Hepatocyte (in vitro differentiated cells): ENCODE data around the gene LSG1. TPM values are rescaled to one million over a fixed set of nuclear protein-coding genes. Genes with fewer than 3 reads are reported as not detected.

Source experiments
- DNase-seq: peaks from one replicate; pipeline ENCODE4 v3.0.0-alpha.2; 2016; ENCODE audit warnings: low spot score
- H2AFZ ChIP-seq: fragments of 200-600 bp; sonication (generic); 2 replicates; pipeline ENCODE4 v1.6.0; 2016; ENCODE audit warnings: antibody characterized with exemption, mild to moderate bottlenecking
- H3K27ac ChIP-seq: fragments of 200-600 bp; sonication (generic); 2 replicates; pipeline ENCODE4 v1.5.1; 2016; ENCODE audit warnings: mild to moderate bottlenecking
- H3K27me3 ChIP-seq: fragments of 200-600 bp; sonication (generic); 2 replicates; pipeline ENCODE4 v1.6.1; 2016
- H3K36me3 ChIP-seq: fragments of 200-600 bp; sonication (generic); replicated peaks from 2 replicates; pipeline ENCODE4 v1.5.1; 2016; ENCODE audit warnings: low read depth; ENCODE audit not compliant: insufficient read depth
- H3K4me1 ChIP-seq: fragments of 200-600 bp; sonication (generic); 2 replicates; pipeline ENCODE4 v1.5.1; 2016; ENCODE audit warnings: mild to moderate bottlenecking, moderate library complexity; ENCODE audit not compliant: insufficient read depth
- H3K4me2 ChIP-seq: fragments of 200-600 bp; sonication (generic); 2 replicates; pipeline ENCODE4 v1.6.0; 2016
- H3K4me3 ChIP-seq: fragments of 200-600 bp; sonication (generic); 2 replicates; pipeline ENCODE4 v1.5.1; 2016; ENCODE audit warnings: mild to moderate bottlenecking
- H3K79me2 ChIP-seq: fragments of 200-600 bp; sonication (generic); 2 replicates; pipeline ENCODE4 v1.6.0; 2017; ENCODE audit warnings: mild to moderate bottlenecking
- H3K9me2 ChIP-seq: fragments of 200-600 bp; sonication (generic); replicated peaks from 2 replicates; pipeline ENCODE4 v1.6.0; 2017; ENCODE audit warnings: mild to moderate bottlenecking; ENCODE audit not compliant: insufficient read depth
- H3K9me3 ChIP-seq: fragments of 200-600 bp; sonication (generic); 2 replicates; pipeline ENCODE4 v1.5.1; 2016; ENCODE audit warnings: low read depth, mild to moderate bottlenecking
- H4K20me1 ChIP-seq: fragments of 200-600 bp; sonication (generic); 2 replicates; pipeline ENCODE4 v1.6.0; 2016; ENCODE audit warnings: mild to moderate bottlenecking; ENCODE audit not compliant: insufficient read depth, poor library complexity, severe bottlenecking
- EZH2 ChIP-seq: fragments of 200-600 bp; sonication (generic); IDR thresholded peaks from 2 replicates; pipeline ENCODE4 v1.6.1; 2016; ENCODE audit warnings: antibody characterized with exemption, mild to moderate bottlenecking, borderline replicate concordance
- EZH2phosphoT487 ChIP-seq: fragments of 200-600 bp; sonication (generic); IDR thresholded peaks from one replicate; pipeline ENCODE4 v1.6.1; 2018; ENCODE audit warnings: antibody characterized with exemption, mild to moderate bottlenecking, low read depth, moderate library complexity; ENCODE audit not compliant: unreplicated experiment, severe bottlenecking
- WGBS: methylation state at CpG from one replicate; pipeline ENCODE4 v1.1.6; 2016; ENCODE audit warnings: low lambda C conversion rate; ENCODE audit errors: missing lambda C conversion rate; 5-methylcytosine and 5-hydroxymethylcytosine counted together
- polyA plus RNA-seq: library from polyadenylated mRNA; unstranded; fragments of >200 nt; fragmentation: Nextera tagmentation; extraction: Ambion mirVana; gene quantifications from 2 replicates; pipeline ENCODE4 v1.2.1, GENCODE V29; 2016
- total RNA-seq: library from RNA; depleted of rRNA; stranded (reverse); fragments of >200 nt; gene quantifications from 2 replicates; pipeline ENCODE4 v1.2.3, GENCODE V29; 2014
- TF ChIP-seq, protein P1 (sequence below): fragments of 200-600 bp; sonication (generic); IDR thresholded peaks from 2 replicates; pipeline ENCODE4 v1.5.1; 2016; ENCODE audit warnings: antibody characterized with exemption, mild to moderate bottlenecking; ENCODE audit not compliant: poor library complexity

Gene LSG1
- total and polyA plus RNA-seq, 2 experiments from 2014 or later: 27.0 to 29.5 TPM

DNA sequence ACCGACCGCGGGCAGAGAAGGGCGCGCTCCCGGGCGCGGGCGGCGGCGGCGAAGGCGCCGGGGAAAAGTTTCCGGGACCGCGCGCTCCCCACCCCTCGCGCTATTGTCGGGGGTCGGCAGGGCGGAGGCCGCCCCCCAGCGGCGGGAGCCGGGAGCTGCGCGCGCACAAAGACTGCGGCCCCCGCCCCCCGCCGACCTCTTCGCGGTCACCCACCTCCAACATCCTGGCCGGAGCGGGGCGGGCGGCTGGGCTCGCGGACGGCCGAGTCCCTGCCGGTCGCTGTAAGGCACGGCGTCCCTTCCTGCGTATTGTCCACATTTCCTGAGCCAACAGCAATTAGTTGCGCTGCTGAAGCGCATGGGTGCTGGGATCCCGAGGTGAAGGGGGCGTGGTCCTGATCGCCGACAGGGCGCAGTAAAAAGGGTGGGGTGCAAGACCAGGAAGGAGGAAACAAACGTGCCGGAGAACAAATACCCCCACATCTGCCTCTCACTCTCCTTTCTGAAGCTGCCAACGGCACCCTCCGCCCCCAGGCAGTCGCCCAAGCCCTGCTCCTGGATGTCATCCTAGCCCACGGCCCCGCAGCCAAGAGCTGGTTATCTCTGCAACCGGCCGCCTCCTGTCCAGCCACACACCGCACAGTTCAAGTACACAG lies 38.5 kb downstream of the LSG1 start, which contains the start of gene TMEM44:
TMEM44 (minus strand) TSS at position 71 of the 656 bp plus-strand sequence. CDS start 204 bp downstream, outside the sequence.
- Histone ChIP-seq H4K20me1 (no peaks in the 10 kb centered on the region), H3K4me3 (peak within 1 kb of the TSS; percentile 69), H3K4me1 (no peaks in the 10 kb centered on the region), H3K79me2 (peaks cover 3% of the 10 kb centered on the region), H3K27ac (peak within 1 kb of the TSS; percentile 83), H3K9me2 (no peaks in the 10 kb centered on the region), H3K9me3 (no peaks in the 10 kb centered on the region), H2AFZ (peak within 1 kb of the TSS; percentile 96), H3K36me3 (no peaks in the 10 kb centered on the region), H3K4me2 (peak within 1 kb of the TSS; percentile 78), H3K27me3 (no peaks in the 10 kb centered on the region)
- TF ChIP-seq, protein P1, sequence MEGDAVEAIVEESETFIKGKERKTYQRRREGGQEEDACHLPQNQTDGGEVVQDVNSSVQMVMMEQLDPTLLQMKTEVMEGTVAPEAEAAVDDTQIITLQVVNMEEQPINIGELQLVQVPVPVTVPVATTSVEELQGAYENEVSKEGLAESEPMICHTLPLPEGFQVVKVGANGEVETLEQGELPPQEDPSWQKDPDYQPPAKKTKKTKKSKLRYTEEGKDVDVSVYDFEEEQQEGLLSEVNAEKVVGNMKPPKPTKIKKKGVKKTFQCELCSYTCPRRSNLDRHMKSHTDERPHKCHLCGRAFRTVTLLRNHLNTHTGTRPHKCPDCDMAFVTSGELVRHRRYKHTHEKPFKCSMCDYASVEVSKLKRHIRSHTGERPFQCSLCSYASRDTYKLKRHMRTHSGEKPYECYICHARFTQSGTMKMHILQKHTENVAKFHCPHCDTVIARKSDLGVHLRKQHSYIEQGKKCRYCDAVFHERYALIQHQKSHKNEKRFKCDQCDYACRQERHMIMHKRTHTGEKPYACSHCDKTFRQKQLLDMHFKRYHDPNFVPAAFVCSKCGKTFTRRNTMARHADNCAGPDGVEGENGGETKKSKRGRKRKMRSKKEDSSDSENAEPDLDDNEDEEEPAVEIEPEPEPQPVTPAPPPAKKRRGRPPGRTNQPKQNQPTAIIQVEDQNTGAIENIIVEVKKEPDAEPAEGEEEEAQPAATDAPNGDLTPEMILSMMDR: peak; percentile 59
- TF ChIP-seq EZH2phosphoT487: no peak
- peak; percentile 89 for DNase-seq
- WGBS: under 1% methylated on average over 36 of the region's 66 CpGs

DNA sequence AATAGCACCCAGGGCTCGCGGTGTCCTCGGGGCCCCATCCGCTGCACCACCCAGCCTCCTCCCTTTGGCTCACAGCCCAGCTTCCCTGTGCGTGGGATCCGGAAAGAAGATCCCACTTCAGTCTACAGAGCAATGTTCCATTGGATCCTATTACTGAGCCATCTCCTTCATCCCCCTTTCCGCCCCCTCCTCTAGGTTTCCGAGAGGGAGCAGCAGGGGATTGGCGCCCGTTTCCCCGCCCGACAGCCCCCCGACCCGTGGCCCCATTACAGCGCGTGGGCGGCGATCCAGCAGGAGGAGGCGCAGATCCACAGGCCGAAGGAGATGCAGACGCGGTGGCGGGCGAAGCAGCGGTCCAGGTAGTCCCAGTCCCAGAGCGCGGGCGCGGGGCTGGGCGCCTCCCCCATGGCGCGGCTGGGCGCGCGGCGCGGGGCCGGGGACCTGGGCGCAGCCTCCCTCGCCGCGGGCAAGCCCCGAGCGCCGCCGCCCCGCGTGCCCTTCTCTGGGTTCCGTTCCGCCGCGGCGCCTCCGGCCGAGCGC lies 39.1 kb downstream of the LSG1 start:
- TF ChIP-seq EZH2phosphoT487 (no peak), EZH2 (no peak)
- TF ChIP-seq, protein P1: no peak
- Histone ChIP-seq H4K20me1 (no peaks in the 10 kb centered on the region), H3K9me2 (no peaks in the 10 kb centered on the region), H3K4me2 (peak overlapping the region; percentile 78), H3K4me3 (peak overlapping the region; percentile 69), H3K79me2 (peaks cover 3% of the 10 kb centered on the region), H3K27ac (peak overlapping the region; percentile 83), H3K36me3 (no peaks in the 10 kb centered on the region), H2AFZ (peak overlapping the region; percentile 96), H3K27me3 (no peaks in the 10 kb centered on the region), H3K9me3 (no peaks in the 10 kb centered on the region), H3K4me1 (no peaks in the 10 kb centered on the region)
- 4% methylated on average over 38 of the region's 56 CpGs for WGBS
- DNase-seq: peak; percentile 61

DNA sequence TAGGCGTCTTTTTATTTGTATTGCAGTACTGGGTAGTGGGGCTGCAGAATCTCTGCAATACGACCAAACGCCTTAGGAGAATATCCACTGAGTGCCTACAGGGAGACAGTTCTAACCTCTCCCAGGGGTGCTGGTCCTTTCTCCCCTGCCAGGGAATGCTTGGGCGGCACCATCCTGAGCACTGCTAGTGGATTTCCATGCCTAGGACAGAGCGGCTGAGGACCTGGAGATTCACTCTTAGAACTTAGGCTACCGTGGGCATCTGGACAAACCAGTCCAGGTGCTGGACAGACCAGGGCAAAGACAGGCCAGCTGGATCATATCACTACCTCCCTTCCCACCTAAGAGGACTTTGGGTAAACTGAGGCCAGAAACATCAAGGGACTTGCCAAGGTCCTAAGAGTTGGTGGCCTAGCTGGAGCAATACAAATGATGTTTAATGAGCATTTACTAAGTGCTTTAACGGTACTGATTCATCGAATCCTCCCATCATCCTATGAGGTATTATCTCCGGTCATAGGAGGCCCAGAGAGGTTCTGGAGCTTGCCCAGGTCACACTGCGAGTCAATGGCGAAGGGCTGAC lies 39.7 kb downstream of the LSG1 start:
- no peak for DNase-seq
- Histone ChIP-seq H3K36me3 (no peaks in the 10 kb centered on the region), H4K20me1 (no peaks in the 10 kb centered on the region), H3K9me3 (no peaks in the 10 kb centered on the region), H3K27ac (peak overlapping the region; percentile 83), H3K4me2 (peak overlapping the region; percentile 78), H3K4me3 (peak overlapping the region; percentile 69), H3K4me1 (no peaks in the 10 kb centered on the region), H3K27me3 (no peaks in the 10 kb centered on the region), H2AFZ (peak overlapping the region; percentile 96), H3K9me2 (no peaks in the 10 kb centered on the region), H3K79me2 (peaks cover 3% of the 10 kb centered on the region)
- WGBS: 87% methylated on average over 11 of the region's 11 CpGs
- TF ChIP-seq EZH2phosphoT487 (no peak), EZH2 (no peak)
- TF ChIP-seq, protein P1: no peak
